ENCODE data around the gene DNAH10.

The DNAH10 gene

GRCh38 chr12:123801573-123802178, 39.6 kb downstream of the DNAH10 start:
- peak; percentile 18 to 47 for DNase-seq

- no peak for DNase-seq
Measured at GRCh38 chr12:123805173-123805572, 43.1 kb downstream of the DNAH10 start.

DNA sequence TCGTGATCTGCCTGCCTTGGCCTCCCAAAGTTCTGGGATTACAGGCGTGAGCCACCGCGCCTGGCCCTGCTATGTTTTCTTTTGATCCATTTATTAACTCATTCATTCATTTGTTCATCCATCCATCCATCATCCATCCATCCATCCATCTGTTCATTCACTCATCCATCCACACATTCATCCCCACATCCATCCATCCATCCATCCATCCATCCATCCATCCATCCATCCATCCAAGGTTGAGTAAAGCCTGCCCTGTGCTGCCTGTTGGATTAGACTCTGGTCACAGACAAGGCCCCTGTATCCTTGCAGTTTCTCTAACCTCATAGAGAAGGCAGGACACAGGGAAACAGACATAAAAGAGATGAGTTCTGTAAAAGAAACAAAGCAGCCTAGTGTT, 44.9 kb downstream of the DNAH10 start:
- no peak for DNase-seq

GRCh38 chr12:123807670-123808069, 45.6 kb downstream of the DNAH10 start:
- DNase-seq: no peak

DNA sequence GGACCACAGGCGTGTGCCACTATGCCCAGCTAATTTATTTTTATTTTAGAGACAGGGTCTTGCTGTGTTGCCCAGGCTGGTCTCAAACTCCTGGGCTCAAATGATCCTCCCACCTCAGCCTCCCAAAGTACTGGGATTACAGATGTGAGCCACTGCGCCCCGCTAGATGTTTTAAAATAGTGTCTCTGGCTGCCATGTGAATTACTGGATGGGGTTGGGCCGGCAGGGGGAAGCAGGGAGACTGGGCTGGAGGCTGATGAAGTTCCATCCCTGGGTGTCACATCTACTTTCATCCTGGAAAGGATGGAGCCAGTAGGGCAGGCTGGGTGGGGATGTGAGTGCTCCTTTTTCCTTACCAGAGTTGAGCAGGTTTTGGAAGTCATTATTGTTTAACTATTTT, 46.1 kb downstream of the DNAH10 start:
- DNase-seq: no peak

- no peak for DNase-seq
Measured at GRCh38 chr12:123813349-123813748, 51.2 kb downstream of the DNAH10 start.

DNA sequence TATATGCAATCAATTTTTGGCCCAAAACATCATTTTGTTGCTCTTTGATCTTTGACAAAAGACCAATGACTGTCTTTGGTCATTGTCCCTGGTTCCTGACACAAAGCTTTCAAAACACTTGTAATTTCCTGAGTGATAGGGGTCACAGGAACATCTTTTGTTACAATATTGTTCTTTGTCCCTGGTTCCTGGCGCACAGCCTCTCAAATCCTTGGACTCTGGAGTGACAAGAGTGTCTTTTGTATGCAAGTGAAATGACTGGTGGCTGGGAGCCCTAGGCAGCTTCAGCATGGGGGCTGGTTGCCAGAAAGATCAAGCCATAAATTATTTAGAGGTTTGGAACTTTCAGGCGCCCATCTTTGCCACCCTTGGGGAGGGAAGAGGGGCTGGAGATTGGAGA, 53.9 kb downstream of the DNAH10 start:
- no peak for DNase-seq

DNA sequence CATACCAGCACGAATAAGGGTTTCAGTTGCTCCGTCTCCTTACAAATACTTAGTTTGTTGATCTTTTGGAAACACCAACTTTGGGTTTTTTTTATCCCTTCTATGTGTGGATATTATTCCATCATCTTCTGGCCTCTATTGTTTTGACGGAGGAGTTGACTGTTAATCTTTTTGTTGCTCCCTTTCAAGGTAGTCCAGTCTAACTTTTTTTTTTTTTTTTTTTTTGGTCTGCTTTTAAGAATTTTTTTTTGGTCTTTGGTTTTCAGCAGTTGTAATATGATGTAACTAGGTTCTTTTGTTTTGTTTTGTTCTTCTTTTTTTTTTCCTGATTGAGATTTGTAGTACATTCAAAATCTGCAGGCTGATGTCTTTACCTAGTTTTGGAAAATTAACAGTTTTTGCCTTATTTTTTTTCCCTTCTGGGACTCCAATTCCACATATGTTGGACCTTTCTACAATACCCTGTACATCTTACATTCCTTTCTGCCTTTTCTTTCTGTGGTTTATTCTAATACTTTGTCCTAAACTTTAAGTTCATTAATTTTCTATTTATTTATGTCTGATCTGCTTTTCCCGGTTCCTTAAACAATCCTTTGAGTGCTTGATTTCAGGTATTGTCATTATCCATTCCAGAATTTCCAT, 54.9 kb downstream of the DNAH10 start:
- DNase-seq: no peak

- no peak for DNase-seq
Measured at GRCh38 chr12:123822804-123823203, 60.7 kb downstream of the DNAH10 start.

- no peak for DNase-seq
Measured at GRCh38 chr12:123828120-123828519, 66.0 kb downstream of the DNAH10 start.

GRCh38 chr12:123828854-123829547, 66.9 kb downstream of the DNAH10 start:
- DNase-seq: no peak

DNA sequence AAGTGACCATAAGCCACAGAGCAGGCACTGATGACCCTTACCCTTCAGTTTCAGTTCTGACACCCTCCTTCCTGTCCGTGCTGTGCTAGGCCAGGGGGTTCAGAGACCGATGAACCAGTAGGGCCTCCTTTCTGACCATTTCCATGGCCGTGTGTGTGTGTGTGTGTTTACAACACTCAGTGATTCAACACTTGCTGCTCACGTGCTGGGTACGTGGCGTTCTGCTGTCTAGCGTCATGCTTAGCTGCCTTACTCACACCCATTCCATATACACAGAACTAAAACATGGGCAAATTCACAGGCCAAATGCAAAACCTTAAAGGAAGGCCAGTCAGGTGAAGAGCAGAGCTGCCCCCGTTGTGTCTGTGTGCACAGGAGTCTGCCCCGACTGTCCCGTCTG, 67.5 kb downstream of the DNAH10 start:
- DNase-seq: no peak

- DNase-seq: no peak
Measured at GRCh38 chr12:123830675-123831074, 68.6 kb downstream of the DNAH10 start.

DNA sequence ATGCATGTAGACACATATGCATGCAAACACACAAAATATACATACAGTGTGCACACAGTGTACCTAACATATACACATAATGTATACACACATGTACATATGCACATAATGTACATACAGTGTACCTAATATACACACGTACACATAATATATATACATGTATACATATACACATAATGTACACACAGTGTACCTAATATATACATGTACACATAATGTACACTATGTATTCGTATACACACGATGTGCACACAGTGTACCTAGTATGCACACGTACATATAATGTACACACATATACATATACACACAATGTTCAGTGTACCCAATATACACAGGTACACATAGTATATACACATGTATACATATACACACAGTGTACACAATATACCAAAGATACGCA, 70.0 kb downstream of the DNAH10 start:
- no peak for DNase-seq

DNA sequence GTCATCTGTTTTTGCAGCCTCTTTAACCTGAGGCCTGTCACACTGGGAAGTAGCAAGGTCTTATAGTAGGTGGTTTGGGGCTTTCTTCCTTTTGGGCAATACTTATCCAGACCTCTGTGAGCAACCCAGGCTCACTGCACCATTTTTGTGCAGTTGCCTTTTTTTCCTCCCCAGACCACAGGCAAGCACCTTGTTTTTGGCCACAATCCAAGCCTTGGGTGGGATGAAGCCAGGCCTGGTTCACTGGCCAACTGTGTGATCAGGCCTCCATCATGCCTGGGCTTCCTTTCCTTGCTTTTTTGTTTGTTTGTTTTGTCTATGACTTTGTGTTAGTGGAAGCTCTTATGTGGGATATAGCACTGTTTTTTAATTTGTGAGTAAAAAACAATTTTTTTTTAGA, 71.7 kb downstream of the DNAH10 start:
- no peak for DNase-seq

DNA sequence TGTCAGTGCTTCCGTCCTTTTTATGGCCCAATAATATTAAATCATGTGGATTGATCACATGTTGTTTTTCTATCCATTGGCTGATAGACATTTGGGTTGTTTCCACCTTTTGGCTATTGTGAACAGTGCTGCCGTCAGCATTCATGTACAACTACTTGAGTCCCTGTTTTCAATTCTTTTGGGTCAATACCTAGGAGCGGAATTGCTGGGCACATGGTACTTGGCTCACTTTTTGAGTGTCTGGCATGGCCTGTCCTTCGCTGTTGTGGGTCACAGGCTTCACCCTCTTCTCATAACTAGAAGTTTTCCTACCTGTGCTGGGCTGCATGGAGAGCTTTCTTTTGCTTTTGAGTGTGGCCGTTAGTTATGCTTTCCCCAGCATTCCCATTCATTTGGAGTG, 72.7 kb downstream of the DNAH10 start:
- DNase-seq: no peak

DNA sequence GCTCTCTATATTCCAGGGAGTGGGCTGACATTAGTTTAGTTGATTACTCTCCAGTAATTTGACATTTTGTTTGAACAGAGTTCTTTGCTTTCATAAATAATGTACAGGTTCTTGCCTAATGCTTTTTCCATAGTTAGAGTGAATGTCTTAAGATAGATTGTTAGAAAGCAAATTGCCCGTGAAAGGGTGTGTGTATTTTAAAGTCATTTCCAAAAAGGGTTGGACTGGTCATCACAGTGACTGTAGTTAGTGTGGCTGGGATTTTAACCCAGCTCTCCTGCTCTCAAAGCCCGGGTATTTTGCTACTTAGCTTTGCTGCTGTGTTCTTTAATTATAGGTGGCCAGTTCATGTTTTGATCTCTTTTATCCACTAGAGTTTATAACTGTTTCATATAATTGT, 74.2 kb downstream of the DNAH10 start:
- no peak for DNase-seq

GRCh38 chr12:123839826-123840225, 77.7 kb downstream of the DNAH10 start:
- DNase-seq: no peak

- DNase-seq: no peak
Measured at GRCh38 chr12:123840765-123841425, 78.8 kb downstream of the DNAH10 start.

DNA sequence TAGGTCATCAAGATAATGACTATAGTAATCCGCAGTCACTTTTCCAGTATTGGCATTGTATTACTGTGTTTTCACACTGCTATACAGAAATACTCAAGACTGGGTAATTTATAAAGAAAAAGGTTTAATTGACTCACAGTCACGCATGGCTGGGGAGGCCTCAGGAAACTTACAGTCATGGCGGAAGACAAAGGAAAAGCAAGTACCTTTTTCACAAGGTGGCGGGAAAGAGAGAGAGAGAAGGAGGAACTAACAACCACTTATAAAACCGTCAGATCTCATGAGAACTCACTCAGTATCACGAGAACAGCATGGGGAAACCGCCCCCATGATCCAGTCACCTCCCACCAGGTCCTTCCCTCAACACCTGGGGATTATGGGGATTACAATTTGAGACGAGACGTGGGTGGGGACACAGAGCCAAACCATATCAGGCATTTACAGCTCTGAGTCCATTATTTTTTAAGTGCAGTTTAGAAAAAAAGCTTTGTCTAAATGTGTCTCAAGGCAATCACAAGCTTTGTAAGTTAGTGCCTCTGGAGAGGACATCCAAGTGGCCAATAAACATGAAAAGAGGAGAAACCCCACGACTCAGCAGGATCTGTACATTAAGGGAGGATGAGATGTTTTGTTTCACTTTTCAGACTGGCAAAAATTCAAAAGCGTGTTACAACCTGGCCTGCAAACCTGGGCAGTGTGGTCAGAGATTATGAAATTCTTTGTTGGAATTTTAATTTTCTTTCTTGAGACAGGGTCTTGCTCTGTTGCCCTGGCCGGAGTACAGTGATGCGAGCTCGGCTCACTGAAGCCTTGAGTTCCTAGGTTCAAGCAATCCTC, 82.0 kb downstream of the DNAH10 start:
- DNase-seq: no peak

- no peak for DNase-seq
Measured at GRCh38 chr12:123845881-123846280, 83.8 kb downstream of the DNAH10 start.

DNA sequence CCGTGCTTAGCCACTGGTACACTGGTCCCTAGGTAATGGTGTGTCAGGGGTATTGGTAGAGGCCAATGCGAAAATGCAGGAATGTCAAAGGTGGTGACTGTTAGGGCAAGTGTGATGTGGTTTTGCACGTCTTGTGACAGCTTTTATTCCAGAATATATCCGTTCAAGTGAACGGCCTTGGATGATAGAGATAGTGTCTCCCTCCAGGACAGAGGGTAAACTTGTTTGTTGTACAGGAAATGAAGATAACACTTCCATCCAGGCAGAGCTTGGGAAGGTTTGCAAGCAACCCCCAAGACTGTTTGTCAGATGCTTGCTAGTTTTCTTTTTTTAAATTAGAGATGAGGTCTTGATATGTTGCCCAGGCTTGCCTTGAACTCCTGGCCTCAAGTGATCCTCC, 84.2 kb downstream of the DNAH10 start:
- DNase-seq: no peak

DNA sequence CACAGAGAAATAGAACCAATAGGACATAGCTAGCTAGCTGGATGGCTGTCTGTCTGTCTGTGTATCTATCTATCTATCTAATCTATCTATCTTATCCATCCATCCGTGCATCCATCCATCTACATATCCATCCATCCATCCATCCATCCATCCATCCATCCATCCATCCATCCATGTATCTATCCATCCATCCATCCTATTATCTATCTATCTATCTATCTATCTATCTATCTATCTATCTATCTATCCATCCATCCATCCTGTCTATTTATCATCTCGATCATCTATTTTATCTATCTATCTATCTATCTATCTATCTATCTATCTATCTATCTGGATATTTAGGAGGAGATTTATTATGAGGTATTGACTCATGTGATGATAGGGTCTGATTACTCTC, 84.9 kb downstream of the DNAH10 start:
- no peak for DNase-seq
